ENCODE data around the gene DGKQ.

The DGKQ gene

GRCh38 chr4:930827-931193 is 42.6 kb downstream of the DGKQ start:
- TF ChIP-seq, protein P1, sequence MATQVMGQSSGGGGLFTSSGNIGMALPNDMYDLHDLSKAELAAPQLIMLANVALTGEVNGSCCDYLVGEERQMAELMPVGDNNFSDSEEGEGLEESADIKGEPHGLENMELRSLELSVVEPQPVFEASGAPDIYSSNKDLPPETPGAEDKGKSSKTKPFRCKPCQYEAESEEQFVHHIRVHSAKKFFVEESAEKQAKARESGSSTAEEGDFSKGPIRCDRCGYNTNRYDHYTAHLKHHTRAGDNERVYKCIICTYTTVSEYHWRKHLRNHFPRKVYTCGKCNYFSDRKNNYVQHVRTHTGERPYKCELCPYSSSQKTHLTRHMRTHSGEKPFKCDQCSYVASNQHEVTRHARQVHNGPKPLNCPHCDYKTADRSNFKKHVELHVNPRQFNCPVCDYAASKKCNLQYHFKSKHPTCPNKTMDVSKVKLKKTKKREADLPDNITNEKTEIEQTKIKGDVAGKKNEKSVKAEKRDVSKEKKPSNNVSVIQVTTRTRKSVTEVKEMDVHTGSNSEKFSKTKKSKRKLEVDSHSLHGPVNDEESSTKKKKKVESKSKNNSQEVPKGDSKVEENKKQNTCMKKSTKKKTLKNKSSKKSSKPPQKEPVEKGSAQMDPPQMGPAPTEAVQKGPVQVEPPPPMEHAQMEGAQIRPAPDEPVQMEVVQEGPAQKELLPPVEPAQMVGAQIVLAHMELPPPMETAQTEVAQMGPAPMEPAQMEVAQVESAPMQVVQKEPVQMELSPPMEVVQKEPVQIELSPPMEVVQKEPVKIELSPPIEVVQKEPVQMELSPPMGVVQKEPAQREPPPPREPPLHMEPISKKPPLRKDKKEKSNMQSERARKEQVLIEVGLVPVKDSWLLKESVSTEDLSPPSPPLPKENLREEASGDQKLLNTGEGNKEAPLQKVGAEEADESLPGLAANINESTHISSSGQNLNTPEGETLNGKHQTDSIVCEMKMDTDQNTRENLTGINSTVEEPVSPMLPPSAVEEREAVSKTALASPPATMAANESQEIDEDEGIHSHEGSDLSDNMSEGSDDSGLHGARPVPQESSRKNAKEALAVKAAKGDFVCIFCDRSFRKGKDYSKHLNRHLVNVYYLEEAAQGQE (IDR thresholded peaks at IDR 0.05; ENCODE audit: insufficient read depth in 1 of 2, low read depth in 2 of 2, low read length in 2 of 2) = no peak
- no peak for TF ChIP-seq TAF1 (IDR thresholded peaks at IDR 0.05; ENCODE audit: borderline replicate concordance, insufficient read depth, low read length)
- TF ChIP-seq SIN3A (IDR thresholded peaks at IDR 0.05; ENCODE audit: borderline replicate concordance, insufficient read depth, low read length) = no peak
- no peak for TF ChIP-seq POLR2AphosphoS5 (IDR thresholded peaks at IDR 0.05; ENCODE audit: low read depth, low read length)
- no peak for TF ChIP-seq FOXP2 (optimal IDR thresholded peaks at IDR 0.05; ENCODE audit: borderline replicate concordance, extremely low read depth, extremely low read length, insufficient read depth)

- TF ChIP-seq FOXP2 (optimal IDR thresholded peaks at IDR 0.05; ENCODE audit: borderline replicate concordance, extremely low read depth, extremely low read length, insufficient read depth) (no peak), TAF1 (IDR thresholded peaks at IDR 0.05; ENCODE audit: borderline replicate concordance, insufficient read depth, low read length) (no peak)
These were observed 43.3 kb downstream of the DGKQ start for GRCh38 chr4:930028-930551.

- TF ChIP-seq TAF1 (IDR thresholded peaks at IDR 0.05; ENCODE audit: borderline replicate concordance, insufficient read depth, low read length) (no peak), FOXP2 (optimal IDR thresholded peaks at IDR 0.05; ENCODE audit: borderline replicate concordance, extremely low read depth, extremely low read length, insufficient read depth) (no peak)
- TF ChIP-seq, protein P1 (IDR thresholded peaks at IDR 0.05; ENCODE audit: insufficient read depth in 1 of 2, low read depth in 2 of 2, low read length in 2 of 2) = no peak
These were observed 44.1 kb downstream of the DGKQ start for GRCh38 chr4:929096-929765.

DNA sequence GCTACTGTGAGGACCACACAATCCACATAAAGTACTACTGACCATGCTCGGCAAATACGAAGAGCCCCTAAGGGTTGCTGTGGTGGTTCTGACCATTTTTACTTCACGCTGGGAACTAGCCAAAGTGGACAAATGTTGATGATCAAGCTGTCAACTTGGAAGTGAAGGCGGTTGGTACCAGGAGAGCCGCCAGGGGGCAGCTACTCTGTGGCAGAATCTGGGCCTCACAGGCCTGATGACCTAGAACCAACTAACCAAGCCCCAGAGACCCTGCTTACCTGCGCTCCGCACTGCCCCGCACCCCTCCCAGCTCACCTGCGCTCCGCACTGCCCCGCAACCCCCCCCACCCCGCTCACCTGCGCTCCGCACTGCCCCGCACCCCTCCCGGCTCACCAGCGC is 46.8 kb downstream of the DGKQ start:
- no peak for TF ChIP-seq POLR2AphosphoS5 (IDR thresholded peaks at IDR 0.05; ENCODE audit: low read depth, low read length)
- TF ChIP-seq TAF1 (IDR thresholded peaks at IDR 0.05; ENCODE audit: borderline replicate concordance, insufficient read depth, low read length) = no peak
- TF ChIP-seq, protein P1 (IDR thresholded peaks at IDR 0.05; ENCODE audit: insufficient read depth in 1 of 2, low read depth in 2 of 2, low read length in 2 of 2) = no peak
- TF ChIP-seq FOXP2 (optimal IDR thresholded peaks at IDR 0.05; ENCODE audit: borderline replicate concordance, extremely low read depth, extremely low read length, insufficient read depth) = no peak
- TF ChIP-seq SIN3A (IDR thresholded peaks at IDR 0.05; ENCODE audit: borderline replicate concordance, insufficient read depth, low read length) = no peak

DNA sequence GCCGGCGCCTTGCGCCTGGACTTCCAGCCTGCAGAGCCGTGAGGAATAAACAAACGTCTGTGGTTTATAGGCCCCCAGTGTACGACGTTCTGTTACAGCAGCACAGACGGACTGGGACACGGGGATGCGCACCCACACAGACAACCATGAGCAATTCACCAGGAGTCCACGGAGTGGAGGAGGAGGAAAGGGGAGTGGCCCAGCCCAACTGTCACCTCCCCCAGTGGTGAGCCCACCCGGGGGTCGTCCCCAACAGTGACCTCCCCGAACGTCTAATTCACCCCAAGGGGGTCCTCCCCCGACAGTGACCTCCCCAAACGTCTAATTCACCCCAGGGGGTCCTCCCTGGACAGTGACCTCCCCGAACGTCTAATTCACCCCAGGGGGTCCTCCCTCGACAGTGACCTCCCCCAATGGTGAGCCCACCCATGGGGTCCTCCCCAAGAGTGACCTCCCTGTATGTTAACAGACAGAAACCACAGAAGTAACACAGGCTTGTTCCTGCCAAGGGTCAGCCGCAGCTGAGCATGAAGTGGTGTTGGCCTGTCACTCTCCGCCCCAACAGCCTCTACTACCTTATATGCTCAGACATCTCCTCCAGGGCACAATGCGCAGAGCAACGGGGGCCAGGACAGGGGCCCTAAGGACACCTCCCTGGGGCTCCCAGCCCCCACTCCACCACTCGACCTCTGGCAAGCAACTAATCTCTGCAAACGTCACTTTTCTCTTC is 47.4 kb downstream of the DGKQ start:
- TF ChIP-seq SIN3A (IDR thresholded peaks at IDR 0.05; ENCODE audit: borderline replicate concordance, insufficient read depth, low read length) (no peak), TAF1 (IDR thresholded peaks at IDR 0.05; ENCODE audit: borderline replicate concordance, insufficient read depth, low read length) (no peak), POLR2AphosphoS5 (IDR thresholded peaks at IDR 0.05; ENCODE audit: low read depth, low read length) (no peak), FOXP2 (optimal IDR thresholded peaks at IDR 0.05; ENCODE audit: borderline replicate concordance, extremely low read depth, extremely low read length, insufficient read depth) (no peak)
- TF ChIP-seq, protein P1 (IDR thresholded peaks at IDR 0.05; ENCODE audit: insufficient read depth in 1 of 2, low read depth in 2 of 2, low read length in 2 of 2) = no peak
